Naive thymus-derived CD4-positive, alpha-beta T cell (primary cell): ENCODE results near the gene MEGF8. TPM values are rescaled to one million over a fixed set of nuclear protein-coding genes. Genes with fewer than 3 reads are reported as not detected.

Experiments
- ATAC-seq: fragments of 150-1000 bp; cut with Tn5 transposase; 2 replicates; pipeline ENCODE4 v1.10.0; 2021; ENCODE audit warnings: mild to moderate bottlenecking, moderate library complexity
- CTCF ChIA-PET: fragments of 350-600 bp; sonication (Branson Sonifier 250); formaldehyde crosslinking; loops from one replicate; lab custom pipeline; 2021; ENCODE audit warnings: antibody characterized with exemption; lab: Charles Lee
- POLR2A ChIA-PET: fragments of 350-600 bp; sonication (Branson Sonifier 250); formaldehyde crosslinking; loops from one replicate; lab custom pipeline; 2021; ENCODE audit warnings: antibody characterized with exemption, inconsistent platforms; lab: Charles Lee
- DNase-seq, 9 donors: peaks; one replicate each; pipeline versions ENCODE4 v3.0.0 to v3.0.0-alpha.2; 2020 to 2022; ENCODE audit warnings: mixed read lengths in 1 of 9
- H3K27ac ChIP-seq: one replicate; pipeline ENCODE4 v1.7.0; 2013; ENCODE audit warnings: mild to moderate bottlenecking, low read depth, low read length, moderate library complexity
- H3K27me3 ChIP-seq, 2 donors: one replicate each; pipeline ENCODE4 v1.7.0; 2013; ENCODE audit warnings: low read length in 2 of 2, mild to moderate bottlenecking in 2 of 2, moderate library complexity in 2 of 2; ENCODE audit not compliant: control insufficient read depth in 2 of 2, insufficient read depth in 2 of 2
- H3K36me3 ChIP-seq, 3 experiments: 1 replicate in 2 of 3; 2 replicates in 1 of 3; pipeline ENCODE4 v1.7.0; 2013; ENCODE audit warnings: low read length in 3 of 3, mild to moderate bottlenecking in 3 of 3, moderate library complexity in 1 of 3; ENCODE audit not compliant: insufficient read depth in 3 of 3, control insufficient read depth in 2 of 3
- H3K4me1 ChIP-seq, 2 donors: one replicate each; pipeline ENCODE4 v1.7.0; 2013; ENCODE audit warnings: low read length in 2 of 2, mild to moderate bottlenecking in 2 of 2, moderate library complexity in 1 of 2; ENCODE audit not compliant: control insufficient read depth in 2 of 2, insufficient read depth in 2 of 2
- H3K4me3 ChIP-seq: 2 replicates; pipeline ENCODE4 v1.7.0; 2013; ENCODE audit warnings: mild to moderate bottlenecking, low read length
- H3K9me3 ChIP-seq, 3 experiments: 1 replicate in 2 of 3; 2 replicates in 1 of 3; pipeline ENCODE4 v1.7.0; 2013; ENCODE audit warnings: low read length in 3 of 3; ENCODE audit not compliant: control insufficient read depth in 2 of 3
- H3K27ac Mint-ChIP-seq, 9 donors: one replicate each; pipeline ENCODE4 v1.8.0; 2020 to 2022; ENCODE audit warnings: mixed read lengths in 9 of 9, mild to moderate bottlenecking in 8 of 9, moderate library complexity in 5 of 9, inconsistent platforms in 2 of 9
- H3K27me3 Mint-ChIP-seq, 5 donors: one replicate each; pipeline ENCODE4 v1.8.0; 2021 to 2022; ENCODE audit warnings: mixed read lengths in 5 of 5, mild to moderate bottlenecking in 1 of 5
- H3K36me3 Mint-ChIP-seq, 5 donors: one replicate each; pipeline ENCODE4 v1.8.0; 2020 to 2022; ENCODE audit warnings: mixed read lengths in 5 of 5, mild to moderate bottlenecking in 3 of 5, inconsistent platforms in 1 of 5
- H3K4me1 Mint-ChIP-seq, 7 donors: one replicate each; pipeline ENCODE4 v1.8.0; 2020 to 2022; ENCODE audit warnings: mixed read lengths in 7 of 7, mild to moderate bottlenecking in 3 of 7, inconsistent platforms in 1 of 7
- H3K4me3 Mint-ChIP-seq, 10 donors: one replicate each; pipeline ENCODE4 v1.8.0; 2020 to 2022; ENCODE audit warnings: mild to moderate bottlenecking in 10 of 10, mixed read lengths in 10 of 10, moderate library complexity in 6 of 10, inconsistent platforms in 2 of 10
- H3K9me3 Mint-ChIP-seq, 11 donors: one replicate each; pipeline ENCODE4 v1.8.0; 2020 to 2022; ENCODE audit warnings: mixed read lengths in 11 of 11, mild to moderate bottlenecking in 4 of 11, inconsistent platforms in 1 of 11, moderate library complexity in 1 of 11
- intact Hi-C, 2 donors: fragments of 100-400 bp; cut with micrococcal nuclease; formaldehyde crosslinking; loops; one replicate each; pipeline ENCODE4 v1.15.1; 2023
- polyA plus RNA-seq, 2 donors: library from polyadenylated mRNA; unstranded; fragments of 300-500 nt; fragmentation: Illumina TruSeq; gene quantifications; one replicate each; pipeline ENCODE4 v1.2.3, GENCODE V29; 2021
- total RNA-seq, 6 experiments: library from RNA in 5 of 6; stranded (reverse) in 5 of 6; gene quantifications; 1 replicate in 5 of 6; 2 replicates in 1 of 6; pipeline ENCODE4 v1.2.3 and lab custom pipeline; 2021 to 2026

MEGF8 gene
- total and polyA plus RNA-seq, 7 experiments from 2014 or later, result 0.40 to 9.3 (median 8.1) TPM

DNA sequence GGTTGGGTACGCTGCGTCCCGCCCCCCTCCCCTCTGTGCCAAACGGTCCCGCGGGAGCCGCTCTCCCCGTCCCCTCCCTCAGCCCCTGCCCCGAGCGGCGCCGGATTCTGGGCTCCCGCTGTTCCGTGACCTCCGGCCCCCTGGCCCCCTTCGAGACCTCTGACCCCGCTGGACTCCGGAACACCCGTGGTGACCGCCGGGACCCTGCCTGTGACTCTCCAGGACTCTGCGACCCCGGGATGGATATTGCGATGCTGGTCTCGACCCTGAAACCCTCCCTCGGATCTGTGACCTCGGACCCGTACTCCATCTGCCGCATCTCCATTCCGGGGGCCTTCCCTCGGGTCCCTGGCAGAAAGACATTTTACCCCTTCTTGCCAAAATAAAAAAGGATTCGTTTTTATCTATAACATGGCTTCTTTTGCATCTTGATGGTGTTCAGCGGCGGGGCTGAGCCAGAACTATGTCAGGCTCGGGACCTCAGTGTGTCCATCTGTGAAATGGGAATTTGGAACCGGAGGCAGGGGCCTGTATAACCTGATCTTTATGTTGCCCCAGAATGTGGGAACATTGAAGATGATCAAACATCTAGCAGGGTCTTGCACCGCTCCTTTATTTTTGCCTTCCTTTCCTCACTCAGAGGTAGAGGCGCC is 654 bp upstream of the MEGF8 start:
- peak overlapping the region; percentile 89 to 96 (median 94) for H3K4me3 Mint-ChIP-seq
- DNase-seq (peak in 2 of 9 donors; percentile 6 to 28), ATAC-seq (no peak)
- peaks cover 6 to 36% (median 16%) of the 10 kb centered on the region in 5 donors for H3K27me3 Mint-ChIP-seq
- H3K27ac ChIP-seq, result no peak overlapping the region
- CTCF ChIA-PET, result interaction anchor here (1.1 kb wide), 1 partner anchor 29 kb away, joined by 3 read pairs; no protein-coding TSS in a partner anchor
- H3K4me3 ChIP-seq, result peak overlapping the region; percentile 95
- H3K27ac Mint-ChIP-seq, result peak overlapping the region in 7 of 9 donors; percentile 51 to 93 (median 83)
- peaks cover 0 to 4% of the 10 kb centered on the region in 2 donors for H3K27me3 ChIP-seq
- H3K9me3 ChIP-seq, result no peaks in the 10 kb centered on the region
- H3K36me3 Mint-ChIP-seq, result peaks cover 0 to 6% (median 4%) of the 10 kb centered on the region in 5 donors
- H3K4me1 Mint-ChIP-seq, result peaks cover 13 to 29% (median 22%) of the 10 kb centered on the region in 7 donors
- H3K36me3 ChIP-seq, result peaks cover 0 to 5% (median 0%) of the 10 kb centered on the region in 3 experiments
- intact Hi-C loops, result loop anchor here (1.0 to 5.0 kb wide), 19 partner anchors 11 to 1977 kb away; partner anchors contain the start of genes PAFAH1B3 (in 2 of the 2), PRR19 (in 2 of the 2), ZNF574 (in 2 of the 2) and C19orf47 (in 1 of the 2)
- peaks cover 6 to 7% of the 10 kb centered on the region in 2 donors for H3K4me1 ChIP-seq
- POLR2A ChIA-PET, result interaction anchor here (0.7 to 1.0 kb wide), 2 partner anchors 20 to 43 kb away, joined by 3 read pairs; no protein-coding TSS in a partner anchor
- peaks cover 0 to 4% (median 0%) of the 10 kb centered on the region in 11 donors for H3K9me3 Mint-ChIP-seq

DNA sequence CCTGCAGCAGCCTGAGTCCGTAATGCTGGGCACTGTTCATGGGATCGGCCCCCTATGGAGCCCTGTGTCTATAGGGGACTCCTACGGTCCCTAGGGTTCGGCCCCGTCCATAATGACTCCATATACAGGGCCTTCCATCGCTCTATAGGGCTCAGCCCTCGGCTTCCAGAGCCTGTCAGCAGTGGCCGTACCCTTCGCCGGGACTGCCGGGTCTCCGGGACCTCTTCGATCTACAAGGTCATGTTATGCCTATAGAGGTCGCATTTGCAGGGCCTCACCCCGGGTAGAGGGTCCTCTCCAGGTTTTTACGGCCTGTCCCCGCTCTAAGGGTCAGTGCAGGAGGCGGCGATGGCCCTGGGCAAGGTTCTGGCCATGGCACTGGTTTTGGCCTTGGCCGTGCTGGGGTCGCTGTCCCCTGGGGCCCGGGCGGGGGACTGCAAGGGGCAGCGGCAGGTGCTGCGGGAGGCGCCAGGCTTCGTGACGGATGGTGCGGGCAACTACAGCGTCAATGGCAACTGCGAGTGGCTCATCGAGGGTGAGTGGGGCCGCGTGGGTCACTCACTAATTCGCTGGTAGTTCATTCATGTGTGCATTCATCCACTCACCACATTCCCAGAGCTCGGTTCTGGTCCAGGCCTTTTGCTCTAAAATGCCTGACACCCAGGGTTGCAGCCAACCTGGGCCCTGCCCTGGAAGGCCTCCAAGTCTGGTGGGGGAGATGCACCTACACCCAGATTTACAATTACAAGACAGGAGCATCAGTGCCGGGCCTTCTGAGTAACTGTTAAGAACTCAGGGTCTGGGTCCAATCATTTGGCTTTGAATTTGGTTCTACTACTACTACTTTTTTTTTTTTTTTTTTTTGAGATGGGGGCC is 699 bp downstream of the MEGF8 start:
- H3K27me3 ChIP-seq, result peaks cover 0 to 4% of the 10 kb centered on the region in 2 donors

DNA sequence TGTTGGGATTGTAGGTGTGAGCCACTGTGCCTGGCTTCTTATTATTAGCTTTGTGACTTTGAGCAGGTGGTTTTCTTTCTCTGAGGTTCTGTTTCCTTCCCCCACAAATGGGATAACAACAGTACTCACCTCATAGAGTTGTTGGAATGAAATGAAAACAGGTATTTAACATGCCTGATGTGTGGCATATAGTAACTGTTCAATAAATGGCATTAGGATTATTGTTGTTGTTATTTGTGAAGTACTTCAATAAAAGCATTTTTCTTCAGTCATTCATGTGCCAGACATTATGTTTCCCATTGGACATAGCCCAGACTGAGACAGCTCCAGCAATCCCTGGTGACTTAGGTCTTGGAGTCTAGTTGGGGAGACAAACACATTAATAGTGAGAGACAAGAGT is 1.5 kb downstream of the MEGF8 start:
- H3K36me3 Mint-ChIP-seq, result peaks cover 0 to 6% (median 4%) of the 10 kb centered on the region in 5 donors
- no peak overlapping the region for H3K4me3 ChIP-seq
- no peak overlapping the region for H3K27ac ChIP-seq
- ATAC-seq, result no peak
- H3K36me3 ChIP-seq, result peaks cover 0 to 5% (median 0%) of the 10 kb centered on the region in 3 experiments
- H3K27ac Mint-ChIP-seq, result peak overlapping the region in 1 of 9 donors; percentile 43
- peaks cover 6 to 24% (median 16%) of the 10 kb centered on the region in 5 donors for H3K27me3 Mint-ChIP-seq
- peaks cover 6 to 7% of the 10 kb centered on the region in 2 donors for H3K4me1 ChIP-seq
- H3K9me3 Mint-ChIP-seq, result peaks cover 0 to 4% (median 0%) of the 10 kb centered on the region in 11 donors
- intact Hi-C loops, result loop anchor here in 1 of 2 donors (5.0 kb wide), 2 partner anchors 70 to 1980 kb away; partner anchors contain the start of genes C19orf47 and PLD3
- H3K4me1 Mint-ChIP-seq, result peaks cover 13 to 29% (median 22%) of the 10 kb centered on the region in 7 donors
- ChIA-PET POLR2A (interaction anchor here (1.0 kb wide), 1 partner anchor 24 kb away, joined by 3 read pairs; no protein-coding TSS in a partner anchor), CTCF (no interaction called here)
- no peak for DNase-seq
- peaks cover 0 to 4% of the 10 kb centered on the region in 2 donors for H3K27me3 ChIP-seq
- H3K4me3 Mint-ChIP-seq, result peak overlapping the region in 9 of 10 donors; percentile 89 to 96 (median 93)
- no peaks in the 10 kb centered on the region for H3K9me3 ChIP-seq

More for the DNA sequence above, 699 bp downstream of the MEGF8 start:
- H3K36me3 ChIP-seq, result peaks cover 0 to 5% (median 0%) of the 10 kb centered on the region in 3 experiments
- H3K27me3 Mint-ChIP-seq, result peaks cover 6 to 28% (median 16%) of the 10 kb centered on the region in 5 donors
- intact Hi-C loops, result loop anchor here (1.0 to 5.0 kb wide), 19 partner anchors 13 to 1979 kb away; partner anchors contain the start of genes PAFAH1B3 (in 2 of the 2), PRR19 (in 2 of the 2), ZNF574 (in 2 of the 2) and C19orf47 (in 1 of the 2)
- no peaks in the 10 kb centered on the region for H3K9me3 ChIP-seq
- ChIA-PET CTCF (no interaction called here), POLR2A (interaction anchor here (0.5 to 1.0 kb wide), 2 partner anchors 23 to 1474 kb away, joined by 3 to 5 read pairs; no protein-coding TSS in a partner anchor)
- H3K4me1 ChIP-seq, result peaks cover 6 to 7% of the 10 kb centered on the region in 2 donors
- peak overlapping the region; percentile 89 to 96 (median 94) for H3K4me3 Mint-ChIP-seq
- H3K36me3 Mint-ChIP-seq, result peaks cover 0 to 6% (median 4%) of the 10 kb centered on the region in 5 donors
- peaks cover 13 to 29% (median 22%) of the 10 kb centered on the region in 7 donors for H3K4me1 Mint-ChIP-seq
- DNase-seq (peak in 4 of 9 donors; percentile 23 to 40 (median 34)), ATAC-seq (peak; percentile 4)
- H3K27ac ChIP-seq, result peak overlapping the region; percentile 84
- peaks cover 0 to 4% (median 0%) of the 10 kb centered on the region in 11 donors for H3K9me3 Mint-ChIP-seq
- peak overlapping the region; percentile 95 for H3K4me3 ChIP-seq
- H3K27ac Mint-ChIP-seq, result peak overlapping the region; percentile 51 to 93 (median 82)

DNA sequence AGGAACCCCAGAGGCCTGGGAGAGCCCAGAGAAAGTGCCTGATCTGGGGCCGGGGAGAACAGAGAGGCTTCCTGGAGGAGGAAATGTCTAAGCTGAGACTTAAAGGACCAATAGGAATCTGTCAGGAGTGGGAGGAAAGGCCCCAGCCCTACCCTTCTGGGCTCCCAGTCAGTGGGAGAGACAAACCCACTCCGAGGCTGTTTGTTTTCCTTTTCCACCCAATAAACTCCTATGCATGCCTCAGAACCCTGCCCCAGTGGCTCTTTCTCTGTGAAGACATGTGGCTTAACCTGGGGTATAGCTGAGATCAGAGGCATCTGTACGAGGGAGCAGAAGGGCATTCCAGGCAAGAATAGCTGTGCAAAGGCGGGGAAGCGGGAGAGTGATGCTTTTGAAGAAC is 1.9 kb downstream of the MEGF8 start:
- Mint-ChIP-seq H3K27ac (no peak overlapping the region), H3K36me3 (peaks cover 0 to 6% (median 4%) of the 10 kb centered on the region in 5 donors), H3K9me3 (peaks cover 0 to 4% (median 0%) of the 10 kb centered on the region in 11 donors), H3K4me3 (peak overlapping the region in 1 of 10 donors; percentile 90), H3K4me1 (peaks cover 13 to 29% (median 22%) of the 10 kb centered on the region in 7 donors), H3K27me3 (peaks cover 6 to 19% (median 16%) of the 10 kb centered on the region in 5 donors)
- Histone ChIP-seq H3K4me3 (no peak overlapping the region), H3K4me1 (peaks cover 6 to 7% of the 10 kb centered on the region in 2 donors), H3K9me3 (no peaks in the 10 kb centered on the region), H3K27ac (no peak overlapping the region), H3K36me3 (peaks cover 0 to 5% (median 0%) of the 10 kb centered on the region in 3 experiments), H3K27me3 (peaks cover 0 to 4% of the 10 kb centered on the region in 2 donors)
- DNase-seq, result no peak
- intact Hi-C loops, result loop anchor here in 1 of 2 donors (5.0 kb wide), 2 partner anchors 70 to 1980 kb away; partner anchors contain the start of genes C19orf47 and PLD3
- ChIA-PET CTCF (no interaction called here), POLR2A (interaction anchor here (1.0 to 1.2 kb wide), 2 partner anchors 24 to 25 kb away, joined by 3 to 6 read pairs; partner anchors contain the start of gene PAFAH1B3)
- ATAC-seq, result no peak

DNA sequence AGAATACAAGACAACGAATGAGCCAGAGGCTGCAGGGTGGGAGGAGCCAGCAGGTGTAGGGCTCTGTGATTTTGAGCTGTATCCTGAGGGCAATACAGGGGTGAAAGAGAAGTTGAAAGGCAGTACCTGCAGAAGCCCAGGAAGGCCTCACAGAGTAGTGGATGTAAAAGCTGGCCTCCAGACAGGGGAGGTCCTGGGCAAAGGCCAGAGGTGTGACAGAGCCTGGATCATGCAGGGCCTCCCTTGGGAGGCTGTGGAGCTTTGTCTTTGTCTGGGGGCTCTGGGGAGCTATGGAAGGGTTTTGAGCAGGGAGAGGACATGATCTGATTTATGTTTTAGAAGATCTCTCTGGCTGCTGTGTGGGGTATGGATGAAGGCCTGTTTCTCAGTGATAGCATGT is 2.7 kb downstream of the MEGF8 start:
- Mint-ChIP-seq H3K27me3 (peaks cover 6 to 12% (median 10%) of the 10 kb centered on the region in 5 donors), H3K9me3 (peaks cover 0 to 4% (median 0%) of the 10 kb centered on the region in 11 donors), H3K27ac (no peak overlapping the region), H3K4me3 (no peak overlapping the region), H3K4me1 (peaks cover 13 to 29% (median 22%) of the 10 kb centered on the region in 7 donors), H3K36me3 (peaks cover 0 to 6% (median 4%) of the 10 kb centered on the region in 5 donors)
- no peak for ATAC-seq
- Histone ChIP-seq H3K36me3 (peaks cover 0 to 5% (median 0%) of the 10 kb centered on the region in 3 experiments), H3K4me3 (no peak overlapping the region), H3K27me3 (peaks cover 0 to 4% of the 10 kb centered on the region in 2 donors), H3K27ac (no peak overlapping the region), H3K9me3 (no peaks in the 10 kb centered on the region), H3K4me1 (peaks cover 6 to 7% of the 10 kb centered on the region in 2 donors)
- intact Hi-C loops, result loop anchor here in 1 of 2 donors (5.0 kb wide), 2 partner anchors 69 to 1981 kb away; partner anchors contain the start of genes C19orf47 and PLD3
- ChIA-PET CTCF (interaction anchor here (0.5 to 0.8 kb wide), 2 partner anchors 130 to 309 kb away, joined by 3 to 4 read pairs; no protein-coding TSS in a partner anchor), POLR2A (interaction anchor here (1.2 kb wide), 1 partner anchor 26 kb away, joined by 6 read pairs; the partner anchor contains the start of gene PAFAH1B3)
- no peak for DNase-seq
